Iris pigment epithelial cell (primary cell): ENCODE data around the gene SYT14.
"Not testable (repeated sequence)": the region's sequence is repeated elsewhere in the genome, so short reads cannot be mapped to it uniquely, and the experiment has no call there.

ENCODE experiments used
- DNase-seq: peaks from one replicate; pipeline ENCODE4 v3.0.0-alpha.2; 2011; ENCODE audit warnings: low read depth

SYT14 gene

GRCh38 chr1:209937996-209938959, at the start of gene SYT14:
Gene SYT14 (plus strand): TSS chr1:209938217. CDS start chr1:209938265, 48 bp downstream.
- peak; percentile 32 for DNase-seq

DNA sequence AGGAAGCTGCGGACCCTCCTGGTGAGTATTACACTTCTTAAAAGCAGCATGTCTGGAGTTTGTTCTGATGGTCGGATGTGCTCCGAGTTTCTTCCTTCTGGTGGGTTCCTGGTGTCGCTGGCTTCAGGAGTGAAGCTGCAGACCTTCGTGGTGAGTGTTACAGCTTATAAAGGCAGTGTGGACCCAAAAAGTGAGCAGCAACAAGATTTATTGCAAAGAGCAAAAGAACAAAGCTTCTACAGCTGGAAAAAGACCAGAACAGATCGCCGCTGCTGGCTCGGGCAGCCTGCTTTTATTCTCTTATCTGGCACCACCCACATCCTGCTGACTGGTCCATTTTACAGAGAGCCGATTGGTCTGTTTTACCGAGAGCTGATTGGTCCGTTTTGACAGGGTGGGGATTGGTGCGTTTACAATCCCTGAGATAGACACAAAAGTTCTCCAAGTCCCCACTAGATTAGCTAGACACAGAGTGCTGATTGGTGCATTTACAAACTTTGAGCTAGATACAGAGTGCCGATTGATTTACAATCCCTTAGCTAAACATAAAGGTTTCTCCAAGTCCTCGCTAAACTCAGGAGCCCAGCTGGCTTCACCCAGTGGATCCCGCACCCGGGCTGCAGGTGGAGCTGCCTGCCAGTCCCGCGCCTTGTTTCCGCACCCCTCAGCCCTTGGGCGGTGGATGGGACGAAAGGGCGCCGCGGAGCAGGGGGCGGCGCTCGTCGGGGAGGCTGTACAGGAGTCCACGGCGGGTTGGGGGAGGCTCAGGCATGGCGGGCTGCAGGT, 49.5 kb upstream of the SYT14 start:
- DNase-seq: not testable (repeated sequence)

GRCh38 chr1:209889077-209889418, 49.0 kb upstream of the SYT14 start:
- DNase-seq: no peak

DNA sequence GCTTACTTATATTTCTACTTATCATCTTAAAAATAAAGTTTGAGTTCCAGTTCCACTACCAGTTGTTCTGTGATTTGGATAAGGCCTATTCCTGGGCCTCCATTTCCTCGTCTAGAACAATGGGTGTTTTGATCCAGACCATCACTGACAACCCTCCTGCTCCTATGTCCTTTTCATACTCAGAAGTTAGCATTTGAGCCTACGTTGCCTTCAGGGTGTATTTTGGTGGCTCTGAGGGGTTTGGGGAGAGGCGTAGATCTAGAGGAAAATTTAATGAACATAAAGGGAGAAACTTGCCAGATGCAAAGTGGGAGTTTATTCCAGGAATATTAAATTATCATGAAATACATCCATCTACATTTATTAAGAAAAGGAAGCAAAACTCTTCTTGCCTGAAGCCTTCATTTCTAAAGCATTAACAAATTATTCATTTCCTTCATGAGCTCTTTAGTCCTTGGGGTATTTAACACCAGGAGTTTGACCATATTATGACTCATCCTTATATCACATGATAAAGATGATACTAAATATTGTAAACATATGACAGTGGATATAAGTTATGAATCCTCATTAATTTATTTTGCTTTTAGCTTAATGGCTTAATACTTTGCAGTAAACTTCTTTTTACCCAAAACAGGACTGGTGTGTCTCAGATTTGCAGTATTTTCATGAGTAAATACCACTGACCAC, 47.2 kb upstream of the SYT14 start:
- DNase-seq: peak; percentile 55

DNA sequence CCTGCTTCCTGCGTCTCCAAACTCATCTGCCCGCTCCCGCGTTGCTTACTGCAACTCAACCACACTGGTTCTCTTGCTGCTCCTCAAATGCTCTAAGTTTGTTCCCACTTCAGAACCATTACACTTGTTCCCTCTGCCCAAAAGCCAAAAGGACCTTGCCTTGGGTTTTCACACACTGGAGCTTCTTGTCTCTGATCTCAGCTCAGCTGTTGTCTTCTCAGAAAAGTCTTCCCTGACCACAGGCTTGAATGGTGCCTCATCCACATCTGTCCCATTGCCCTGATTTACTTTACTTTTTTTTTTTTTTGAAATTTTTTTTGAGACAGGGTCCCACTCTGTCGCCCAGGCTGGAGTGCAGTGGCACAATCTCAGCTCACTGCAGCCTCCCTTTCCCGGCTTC, 44.3 kb upstream of the SYT14 start:
- no peak for DNase-seq

DNA sequence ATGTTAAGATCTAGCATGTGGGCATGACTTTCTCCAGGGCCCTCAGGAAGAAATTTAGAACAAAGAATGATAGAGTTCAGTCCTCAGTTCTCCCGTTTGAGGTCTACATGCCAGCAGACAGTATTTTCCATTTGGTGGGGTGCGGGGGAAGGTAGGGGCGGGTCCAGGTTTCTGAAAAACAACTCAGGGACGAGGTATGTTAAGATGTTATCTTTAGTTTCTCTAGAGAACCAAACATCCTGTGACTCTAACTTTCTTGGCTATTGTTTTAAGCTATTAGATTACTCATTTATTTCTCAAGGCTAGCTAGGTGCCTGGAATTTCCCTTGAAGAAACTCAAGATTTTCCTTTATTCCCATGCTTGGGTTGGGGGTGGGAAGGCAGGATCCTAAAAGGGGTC, 42.3 kb upstream of the SYT14 start:
- peak; percentile 87 for DNase-seq

DNA sequence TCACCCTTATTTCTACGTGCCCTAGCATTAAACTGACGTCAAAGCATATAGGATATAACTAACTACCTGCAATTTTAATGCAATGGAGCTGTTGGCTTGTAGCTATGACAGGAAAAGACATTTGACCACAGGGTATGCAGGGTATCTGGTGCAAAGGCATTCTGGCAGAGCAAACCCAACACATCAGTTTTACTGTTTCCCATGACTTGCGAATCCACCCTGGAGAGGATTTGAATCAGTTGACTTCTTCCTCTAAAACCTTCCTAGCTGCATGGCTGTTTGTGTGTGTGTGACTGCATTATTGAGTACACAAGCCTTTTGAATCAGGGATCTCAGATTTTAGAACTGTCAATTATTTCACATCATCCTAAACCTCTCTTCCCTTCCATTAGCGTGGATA, 41.7 kb upstream of the SYT14 start:
- peak; percentile 39 for DNase-seq

GRCh38 chr1:209898271-209898670, 39.7 kb upstream of the SYT14 start:
- not testable (repeated sequence) for DNase-seq

- not testable (repeated sequence) for DNase-seq
These were observed 39.2 kb upstream of the SYT14 start for GRCh38 chr1:209898851-209899250.

DNA sequence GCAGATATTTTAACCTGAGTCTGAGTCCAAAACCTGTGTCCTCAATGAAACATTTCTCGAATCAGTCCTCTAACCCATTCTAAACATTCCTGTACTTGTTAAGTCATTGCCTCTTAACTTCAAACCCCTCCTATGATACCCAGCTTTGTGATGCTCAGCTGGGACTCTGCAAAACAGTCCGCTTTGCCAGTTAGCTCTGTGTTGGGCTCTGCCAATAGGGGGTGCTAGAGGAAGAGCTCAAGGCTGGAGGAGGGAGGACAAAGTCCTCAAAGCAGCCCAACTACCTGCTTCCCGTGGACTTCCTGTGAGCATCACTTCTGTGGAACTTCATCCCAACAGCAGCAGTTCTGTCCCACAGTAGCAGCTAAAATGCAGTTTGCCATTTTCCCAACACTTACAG, 38.1 kb upstream of the SYT14 start:
- no peak for DNase-seq

DNA sequence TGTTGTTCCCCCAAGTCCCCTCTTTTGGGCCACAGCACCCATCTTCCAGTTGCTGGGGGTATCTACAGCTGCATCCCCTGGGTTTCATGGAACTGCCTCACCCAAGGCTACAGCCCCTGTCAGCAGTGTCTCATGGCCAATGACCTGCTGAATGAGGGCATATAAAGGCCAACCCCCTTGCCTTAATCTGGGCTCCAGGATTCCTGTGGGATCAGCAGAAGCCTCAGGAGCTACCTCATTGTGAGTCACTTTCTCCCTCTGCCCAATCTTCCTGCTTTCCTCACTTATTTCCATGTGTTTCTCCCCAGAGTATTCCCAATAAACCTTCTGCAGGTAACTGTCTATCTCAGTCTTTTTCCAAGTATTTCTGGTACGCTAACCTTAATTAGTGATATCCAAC, 37.3 kb upstream of the SYT14 start:
- DNase-seq: peak; percentile 51

- no peak for DNase-seq
These were observed 36.8 kb upstream of the SYT14 start for GRCh38 chr1:209901211-209901610.

GRCh38 chr1:209904774-209905173, 33.2 kb upstream of the SYT14 start:
- DNase-seq: not testable (repeated sequence)

- no peak for DNase-seq
These were observed 26.3 kb upstream of the SYT14 start for GRCh38 chr1:209911746-209912145.

DNA sequence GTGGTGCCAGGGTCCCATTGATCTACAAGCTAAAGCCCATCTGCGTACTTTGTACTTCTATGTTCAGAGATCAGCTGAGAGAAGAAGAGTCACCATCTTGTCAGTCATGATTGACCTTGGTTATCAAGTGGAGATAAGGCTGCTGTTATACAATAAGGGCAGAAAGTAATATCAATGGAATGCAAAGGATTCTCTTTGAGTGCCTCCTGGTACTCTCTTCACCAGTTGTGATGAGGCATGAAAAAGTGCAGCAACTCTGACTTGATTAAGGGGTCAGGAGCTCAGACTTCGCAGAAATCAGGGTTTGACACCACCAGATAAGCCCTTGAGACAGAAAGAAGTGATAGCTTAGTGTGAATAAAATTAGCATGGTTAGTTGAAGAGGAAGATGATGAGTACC, 25.7 kb upstream of the SYT14 start:
- DNase-seq: no peak

GRCh38 chr1:209919637-209920036, 18.4 kb upstream of the SYT14 start:
- not testable (repeated sequence) for DNase-seq

DNA sequence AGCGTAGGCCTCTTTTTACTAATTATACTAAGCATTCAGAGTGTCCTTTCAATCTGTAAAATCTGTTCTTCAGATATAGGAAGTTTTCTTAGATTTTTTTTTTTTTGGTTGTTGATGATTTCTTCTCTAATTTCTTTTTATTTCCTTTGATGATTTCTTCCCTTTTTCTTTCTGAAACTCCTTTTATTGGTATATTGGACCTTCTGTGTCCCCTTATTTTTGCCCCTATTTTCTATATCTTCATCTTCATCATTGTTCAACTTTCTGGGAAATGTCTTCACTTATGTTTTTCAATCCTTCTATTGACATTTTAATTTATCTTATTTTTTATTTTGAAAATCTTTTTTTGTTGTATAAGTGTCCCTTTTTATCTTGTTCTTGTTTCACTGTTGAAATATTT, 17.2 kb upstream of the SYT14 start:
- no peak for DNase-seq

- DNase-seq: no peak
These were observed 13.6 kb upstream of the SYT14 start for GRCh38 chr1:209924390-209924789.

- peak; percentile 87 for DNase-seq
These were observed 12.0 kb upstream of the SYT14 start for GRCh38 chr1:209926045-209926444.

- DNase-seq: no peak
These were observed 10.6 kb upstream of the SYT14 start for GRCh38 chr1:209927466-209927865.

GRCh38 chr1:209929751-209930150, 8.3 kb upstream of the SYT14 start:
- no peak for DNase-seq

- no peak for DNase-seq
These were observed 6.9 kb upstream of the SYT14 start for GRCh38 chr1:209931141-209931540.
